ENCODE results near the gene CFAP161.

Gene CFAP161

GRCh38 chr15:81184188-81184587 lies 50.1 kb downstream of the CFAP161 start:
- DNase-seq (ENCODE audit: low read depth): no peak

- no peak for DNase-seq (ENCODE audit: low read depth)
Measured at GRCh38 chr15:81185631-81186295, 51.7 kb downstream of the CFAP161 start.

GRCh38 chr15:81188354-81188753 lies 54.3 kb downstream of the CFAP161 start:
- DNase-seq (ENCODE audit: low read depth): no peak

- no peak for DNase-seq (ENCODE audit: low read depth)
Measured at GRCh38 chr15:81189583-81190283, 55.7 kb downstream of the CFAP161 start.

- no peak for DNase-seq (ENCODE audit: low read depth)
Measured at GRCh38 chr15:81190922-81191507, 56.9 kb downstream of the CFAP161 start.

GRCh38 chr15:81191701-81192100 lies 57.6 kb downstream of the CFAP161 start:
- no peak for DNase-seq (ENCODE audit: low read depth)

GRCh38 chr15:81194723-81195122 lies 60.7 kb downstream of the CFAP161 start:
- DNase-seq (ENCODE audit: low read depth): no peak

- DNase-seq (ENCODE audit: low read depth): no peak
Measured at GRCh38 chr15:81195339-81195864, 61.3 kb downstream of the CFAP161 start.

GRCh38 chr15:81196576-81197254 lies 62.6 kb downstream of the CFAP161 start, which contains the start of gene IL16:
TSS of gene IL16 (plus strand) at chr15:81196879. CDS start at chr15:81225400, 28,521 bp downstream.
- no peak for DNase-seq (ENCODE audit: low read depth)

GRCh38 chr15:81197255-81197630 lies 63.2 kb downstream of the CFAP161 start:
- DNase-seq (ENCODE audit: low read depth): no peak

- DNase-seq (ENCODE audit: low read depth): no peak
Measured at GRCh38 chr15:81197688-81198281, 63.7 kb downstream of the CFAP161 start.

Data from T-helper 22 cell (primary cell).